OCI-LY7 (cell line): ENCODE measurements around the gene BIK.

Experiments
- CTCF ChIP-seq: fragments of 200-600 bp; sonication (generic); conservative IDR thresholded peaks from 2 replicates; pipeline ENCODE4 v1.5.1; 2014; ENCODE audit warnings: mild to moderate bottlenecking, antibody characterized with exemption, low read length, moderate library complexity, mixed read lengths
- EZH2phosphoT487 ChIP-seq: fragments of 200-600 bp; sonication (generic); IDR thresholded peaks from 2 replicates; pipeline ENCODE4 v1.6.1; 2018; ENCODE audit warnings: low read depth, borderline replicate concordance, mild to moderate bottlenecking, mixed run types, antibody characterized with exemption, low read length, moderate library complexity, mixed read lengths

DNA sequence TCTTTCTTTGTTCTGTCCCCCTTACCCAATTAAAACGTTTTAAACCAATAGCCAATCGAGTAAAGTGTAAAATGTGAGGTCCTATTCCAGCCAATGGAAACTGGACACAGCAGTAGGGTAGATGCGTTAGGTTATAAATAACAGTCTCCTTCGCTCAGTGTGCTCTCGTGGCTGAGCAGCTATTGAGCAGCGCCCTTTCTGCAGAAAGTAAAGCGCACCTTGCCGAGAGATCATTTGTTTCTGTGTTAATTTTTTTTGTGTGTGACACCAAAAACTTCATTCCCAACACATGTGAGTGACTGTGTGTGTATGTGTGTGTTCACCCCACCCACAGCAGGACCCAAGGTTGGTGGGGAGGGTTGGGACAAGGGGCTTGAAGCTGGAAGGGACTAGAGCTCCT, 14.1 kb upstream of the BIK start:
- TF ChIP-seq CTCF (no peak), EZH2phosphoT487 (no peak)
